Measurements from ENCODE around the gene DNAJC11. TPM values are rescaled to one million over a fixed set of nuclear protein-coding genes. Genes with fewer than 3 reads are reported as not detected.
A peak's percentile ranks its signal among the peaks of the same experiment; 100 is the strongest.

Gene DNAJC11
- total and polyA plus RNA-seq, 9 donors: 26.9 to 41.0 (median 34.4) TPM

DNA sequence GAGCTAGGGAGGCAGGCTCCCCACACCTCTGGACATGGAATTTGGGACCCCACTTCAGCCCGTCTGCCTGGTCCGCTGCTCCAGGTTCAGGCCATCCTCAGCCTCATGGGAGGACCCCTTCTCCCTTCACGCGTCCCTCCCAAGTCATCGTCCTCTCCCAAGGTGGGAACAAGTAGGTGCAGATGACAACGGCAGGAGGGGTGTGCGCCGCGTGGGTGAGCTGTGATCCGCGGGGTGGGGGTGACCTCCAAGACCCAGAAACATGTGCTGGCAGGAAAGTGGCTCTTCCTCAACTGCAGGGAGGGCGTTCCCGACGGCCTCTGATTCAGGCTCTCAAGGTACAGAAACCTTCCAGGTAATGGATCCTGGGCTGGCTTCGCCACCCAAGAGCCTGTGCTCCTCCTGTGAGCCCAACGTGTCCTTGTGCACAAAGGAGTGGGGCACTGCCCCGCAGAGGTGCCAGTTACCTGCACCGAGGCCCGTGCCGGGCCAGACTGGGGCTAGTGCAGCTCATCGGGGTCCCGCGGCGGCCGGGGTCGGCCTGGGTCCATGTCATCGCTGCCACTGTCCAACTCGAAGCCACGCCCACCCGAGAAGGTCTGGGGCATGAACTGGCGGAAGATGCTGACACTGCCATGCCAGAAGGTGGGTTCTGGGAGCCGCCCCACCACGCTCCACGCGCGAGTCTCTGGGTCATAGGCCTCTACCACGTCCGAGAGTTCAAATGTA lies 108.6 kb downstream of the DNAJC11 start:
- Histone ChIP-seq H3K36me3 (ENCODE audit: control insufficient read depth, insufficient read depth, low read length) (peaks cover 95% of the 10 kb centered on the region), H3K9me3 (replicated peaks; ENCODE audit: control insufficient read depth, low read depth, low read length) (no peaks in the 10 kb centered on the region), H3K27me3 (ENCODE audit: control insufficient read depth, insufficient read depth, low read length) (no peaks in the 10 kb centered on the region), H3K4me3 (ENCODE audit: low read length) (no peak overlapping the region), H3K27ac (ENCODE audit: low read length) (peak overlapping the region; percentile 55), H3K4me1 (ENCODE audit: control insufficient read depth, insufficient read depth, low read length) (peaks cover 52% of the 10 kb centered on the region)
- 90% methylated on average over 36 of the region's 38 CpGs for WGBS (ENCODE audit: insufficient coverage)
- DNase-seq: no peak

DNA sequence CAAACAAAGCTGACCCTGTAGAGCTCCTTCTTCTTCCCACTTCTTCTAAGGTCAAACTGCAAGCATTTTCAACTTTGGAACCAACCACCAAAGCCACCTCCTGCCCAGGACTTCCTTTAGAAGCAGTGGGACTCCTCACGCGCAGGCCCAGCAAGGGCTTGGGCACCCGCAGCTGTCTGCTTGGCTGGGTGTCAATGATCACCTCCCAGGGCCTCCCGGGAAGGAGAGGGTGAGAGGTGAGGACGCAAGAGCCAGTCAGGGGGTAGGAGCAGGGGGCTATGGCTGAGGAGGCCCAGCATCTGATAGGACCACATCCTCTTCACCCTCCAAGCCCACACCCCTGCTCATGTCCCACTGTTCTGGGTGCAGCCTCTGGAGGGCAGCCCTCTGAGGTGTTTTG lies 109.2 kb downstream of the DNAJC11 start:
- H3K4me1 ChIP-seq (ENCODE audit: control insufficient read depth, insufficient read depth, low read length): peaks cover 52% of the 10 kb centered on the region
- no peak overlapping the region for H3K4me3 ChIP-seq (ENCODE audit: low read length)
- WGBS (ENCODE audit: insufficient coverage): no CpG with 5 or more reads among the region's 5 CpGs
- H3K27ac ChIP-seq (ENCODE audit: low read length): peak overlapping the region; percentile 55
- no peaks in the 10 kb centered on the region for H3K9me3 ChIP-seq (replicated peaks; ENCODE audit: control insufficient read depth, low read depth, low read length)
- H3K36me3 ChIP-seq (ENCODE audit: control insufficient read depth, insufficient read depth, low read length): peaks cover 94% of the 10 kb centered on the region
- DNase-seq: peak; percentile 44
- no peaks in the 10 kb centered on the region for H3K27me3 ChIP-seq (ENCODE audit: control insufficient read depth, insufficient read depth, low read length)

DNA sequence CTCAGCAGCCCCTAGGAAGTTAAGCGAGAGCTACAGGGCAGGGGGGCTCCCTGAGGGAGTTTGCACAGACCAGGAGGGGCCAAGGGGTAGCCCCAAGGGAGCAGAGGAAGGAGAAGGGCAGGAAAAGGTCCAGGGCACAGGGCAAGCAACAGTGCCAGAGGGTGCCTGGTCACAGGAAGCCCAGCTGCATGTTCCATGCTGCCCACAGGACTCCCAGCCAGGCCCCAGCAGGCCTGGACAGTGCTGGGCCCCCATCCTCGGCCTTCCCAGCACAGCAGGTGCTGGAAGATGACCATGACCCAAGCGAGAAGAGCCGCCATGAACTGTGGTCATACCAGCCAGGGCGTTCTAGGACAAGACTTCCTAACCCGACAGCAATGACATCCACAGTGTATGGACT lies 110.0 kb downstream of the DNAJC11 start:
- H3K27me3 ChIP-seq (ENCODE audit: control insufficient read depth, insufficient read depth, low read length): no peaks in the 10 kb centered on the region
- no peak overlapping the region for H3K4me3 ChIP-seq (ENCODE audit: low read length)
- peaks cover 52% of the 10 kb centered on the region for H3K4me1 ChIP-seq (ENCODE audit: control insufficient read depth, insufficient read depth, low read length)
- DNase-seq: no peak
- WGBS (ENCODE audit: insufficient coverage): 74% methylated on average over 6 of the region's 6 CpGs
- H3K9me3 ChIP-seq (replicated peaks; ENCODE audit: control insufficient read depth, low read depth, low read length): no peaks in the 10 kb centered on the region
- H3K36me3 ChIP-seq (ENCODE audit: control insufficient read depth, insufficient read depth, low read length): peaks cover 86% of the 10 kb centered on the region
- no peak overlapping the region for H3K27ac ChIP-seq (ENCODE audit: low read length)

DNA sequence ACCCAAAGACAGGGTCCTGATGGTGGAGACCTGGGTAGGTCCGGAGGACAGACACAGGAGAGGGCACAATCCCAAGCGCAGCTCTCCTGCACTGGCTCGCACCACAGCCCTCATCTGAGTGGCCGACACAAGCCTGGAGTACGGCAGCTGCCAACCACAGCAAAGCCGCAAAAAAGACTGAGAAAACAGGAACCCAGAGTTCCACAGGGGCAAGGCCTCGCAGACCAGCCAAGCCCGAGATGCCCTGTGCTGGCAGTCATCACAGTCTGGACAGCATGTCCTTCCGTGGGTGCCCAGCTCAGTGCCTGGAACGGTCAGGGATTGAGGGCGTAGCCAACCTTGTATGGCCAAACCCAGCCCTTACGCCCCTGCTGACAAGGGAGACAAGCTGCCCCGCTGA lies 110.4 kb downstream of the DNAJC11 start:
- Histone ChIP-seq H3K36me3 (ENCODE audit: control insufficient read depth, insufficient read depth, low read length) (peaks cover 84% of the 10 kb centered on the region), H3K4me3 (ENCODE audit: low read length) (no peak overlapping the region), H3K4me1 (ENCODE audit: control insufficient read depth, insufficient read depth, low read length) (peaks cover 54% of the 10 kb centered on the region), H3K27me3 (ENCODE audit: control insufficient read depth, insufficient read depth, low read length) (no peaks in the 10 kb centered on the region), H3K9me3 (replicated peaks; ENCODE audit: control insufficient read depth, low read depth, low read length) (no peaks in the 10 kb centered on the region), H3K27ac (ENCODE audit: low read length) (no peak overlapping the region)
- 90% methylated on average over 13 of the region's 13 CpGs for WGBS (ENCODE audit: insufficient coverage)
- DNase-seq: no peak

DNA sequence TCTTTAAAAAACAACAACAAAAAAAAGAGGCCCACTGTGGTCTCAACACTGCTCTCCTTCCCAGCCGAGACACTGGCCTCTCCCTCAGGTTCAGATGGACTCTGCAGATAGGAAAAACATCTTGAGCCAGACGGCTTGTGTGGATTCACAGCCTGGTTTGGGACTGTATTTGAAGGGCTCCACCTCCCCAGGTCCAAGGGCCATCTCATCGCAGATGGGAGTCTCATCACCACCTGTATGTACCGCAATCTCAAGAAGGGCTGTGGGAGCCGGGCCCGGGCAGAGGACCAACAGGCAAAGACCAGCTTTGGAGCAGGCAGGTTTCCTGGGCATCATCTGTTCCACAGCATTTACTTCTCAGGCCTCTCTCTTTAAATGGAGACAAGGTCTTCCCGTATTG lies 111.6 kb downstream of the DNAJC11 start:
- H3K4me1 ChIP-seq (ENCODE audit: control insufficient read depth, insufficient read depth, low read length): peaks cover 56% of the 10 kb centered on the region
- peaks cover 75% of the 10 kb centered on the region for H3K36me3 ChIP-seq (ENCODE audit: control insufficient read depth, insufficient read depth, low read length)
- H3K4me3 ChIP-seq (ENCODE audit: low read length): no peak overlapping the region
- no peak for DNase-seq
- no peaks in the 10 kb centered on the region for H3K9me3 ChIP-seq (replicated peaks; ENCODE audit: control insufficient read depth, low read depth, low read length)
- H3K27me3 ChIP-seq (ENCODE audit: control insufficient read depth, insufficient read depth, low read length): no peaks in the 10 kb centered on the region
- 85% methylated on average over 7 of the region's 7 CpGs for WGBS (ENCODE audit: insufficient coverage)
- no peak overlapping the region for H3K27ac ChIP-seq (ENCODE audit: low read length)

DNA sequence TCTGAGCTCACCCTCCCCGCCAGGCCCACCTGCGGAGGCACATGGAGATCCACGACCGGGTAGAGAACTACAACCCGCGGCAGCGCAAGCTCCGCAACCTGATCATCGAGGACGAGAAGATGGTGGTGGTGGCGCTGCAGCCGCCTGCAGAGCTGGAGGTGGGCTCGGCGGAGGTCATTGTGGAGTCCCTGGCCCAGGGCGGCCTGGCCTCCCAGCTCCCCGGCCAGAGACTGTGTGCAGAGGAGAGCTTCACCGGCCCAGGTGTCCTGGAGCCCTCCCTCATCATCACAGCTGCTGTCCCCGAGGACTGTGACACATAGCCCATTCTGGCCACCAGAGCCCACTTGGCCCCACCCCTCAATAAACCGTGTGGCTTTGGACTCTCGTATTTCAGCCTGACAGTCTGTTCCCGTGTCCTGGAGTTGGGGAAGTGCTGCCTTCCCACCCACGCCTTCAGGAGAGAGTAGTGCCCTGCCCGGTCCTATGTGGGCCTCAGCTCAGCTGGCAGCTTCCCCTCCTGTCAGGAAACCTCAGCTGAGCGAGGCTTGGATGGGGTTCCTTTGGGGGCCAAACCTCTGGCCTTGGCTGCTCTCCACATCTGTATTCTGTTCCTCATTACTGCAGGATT lies 112.6 kb downstream of the DNAJC11 start:
- H3K27me3 ChIP-seq (ENCODE audit: control insufficient read depth, insufficient read depth, low read length): no peaks in the 10 kb centered on the region
- DNase-seq: no peak
- H3K4me3 ChIP-seq (ENCODE audit: low read length): no peak overlapping the region
- H3K27ac ChIP-seq (ENCODE audit: low read length): peak overlapping the region; percentile 17
- H3K4me1 ChIP-seq (ENCODE audit: control insufficient read depth, insufficient read depth, low read length): peaks cover 56% of the 10 kb centered on the region
- 48% methylated on average over 18 of the region's 24 CpGs for WGBS (ENCODE audit: insufficient coverage)
- H3K9me3 ChIP-seq (replicated peaks; ENCODE audit: control insufficient read depth, low read depth, low read length): no peaks in the 10 kb centered on the region
- H3K36me3 ChIP-seq (ENCODE audit: control insufficient read depth, insufficient read depth, low read length): peaks cover 70% of the 10 kb centered on the region

DNA sequence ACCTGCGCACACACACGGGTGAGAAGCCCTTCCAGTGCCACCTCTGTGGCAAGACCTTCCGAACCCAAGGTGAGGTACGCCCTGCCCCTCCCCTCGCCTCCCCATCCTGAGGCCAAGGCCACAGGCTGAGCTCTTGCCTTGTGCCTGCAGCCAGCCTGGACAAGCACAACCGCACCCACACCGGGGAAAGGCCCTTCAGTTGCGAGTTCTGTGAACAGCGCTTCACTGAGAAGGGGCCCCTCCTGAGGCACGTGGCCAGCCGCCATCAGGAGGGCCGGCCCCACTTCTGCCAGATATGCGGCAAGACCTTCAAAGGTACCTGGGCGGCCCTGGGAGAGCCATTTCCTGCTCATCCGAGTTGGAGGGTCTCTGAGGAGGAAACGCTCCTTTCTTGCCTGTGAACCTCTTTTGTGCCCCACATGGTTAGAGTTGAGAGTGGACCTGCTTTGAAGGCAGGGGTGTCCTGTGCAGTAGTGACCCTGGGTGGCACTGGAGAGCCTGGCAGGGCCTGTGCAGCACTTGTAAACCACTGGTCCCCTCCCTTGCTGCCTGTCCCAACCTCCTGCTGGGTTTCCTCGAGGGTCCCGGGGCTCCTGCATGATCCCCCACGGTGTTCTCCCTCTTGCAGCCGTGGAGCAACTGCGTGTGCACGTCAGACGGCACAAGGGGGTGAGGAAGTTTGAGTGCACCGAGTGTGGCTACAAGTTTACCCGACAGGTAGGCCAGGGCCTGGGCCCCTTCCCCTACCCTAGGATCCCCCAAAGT lies 113.3 kb downstream of the DNAJC11 start:
- Histone ChIP-seq H3K4me3 (ENCODE audit: low read length) (no peak overlapping the region), H3K9me3 (replicated peaks; ENCODE audit: control insufficient read depth, low read depth, low read length) (no peaks in the 10 kb centered on the region), H3K36me3 (ENCODE audit: control insufficient read depth, insufficient read depth, low read length) (peaks cover 63% of the 10 kb centered on the region), H3K4me1 (ENCODE audit: control insufficient read depth, insufficient read depth, low read length) (peaks cover 56% of the 10 kb centered on the region), H3K27me3 (ENCODE audit: control insufficient read depth, insufficient read depth, low read length) (no peaks in the 10 kb centered on the region), H3K27ac (ENCODE audit: low read length) (no peak overlapping the region)
- 70% methylated on average over 17 of the region's 25 CpGs for WGBS (ENCODE audit: insufficient coverage)
- DNase-seq: no peak

DNA sequence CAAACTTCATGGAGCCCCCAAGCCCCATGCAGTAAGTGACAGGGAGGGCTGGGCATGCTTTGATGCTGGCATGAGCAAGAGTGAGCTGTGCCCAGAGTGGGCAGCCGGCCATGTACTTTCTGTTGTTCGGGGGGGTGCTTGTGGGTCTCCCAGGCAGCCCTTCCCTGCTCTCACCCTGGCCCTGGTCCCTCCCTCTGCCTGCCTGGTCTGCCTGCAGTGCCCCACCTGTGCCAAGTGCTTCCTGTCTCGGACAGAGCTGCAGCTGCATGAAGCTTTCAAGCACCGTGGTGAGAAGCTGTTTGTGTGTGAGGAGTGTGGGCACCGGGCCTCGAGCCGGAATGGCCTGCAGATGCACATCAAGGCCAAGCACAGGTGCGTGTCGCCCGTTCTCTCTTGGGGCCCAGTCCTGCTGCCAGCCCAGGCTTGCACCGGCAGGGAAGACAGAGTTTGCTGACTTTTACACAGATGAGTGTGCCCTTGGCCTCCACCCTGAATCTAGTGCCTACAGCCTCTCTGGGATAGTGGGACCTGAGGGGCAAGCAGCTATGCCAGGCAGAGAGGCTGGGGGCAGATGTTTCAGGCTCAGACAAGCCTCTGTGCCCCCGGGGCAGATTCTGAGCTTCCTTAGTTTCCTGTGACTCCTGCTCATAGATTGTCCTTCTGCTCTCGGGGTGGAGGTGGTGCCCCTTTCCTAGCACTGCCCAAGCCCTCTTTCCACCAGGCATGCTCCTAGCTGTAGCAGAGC lies 114.2 kb downstream of the DNAJC11 start:
- peak; percentile 76 for DNase-seq
- Histone ChIP-seq H3K36me3 (ENCODE audit: control insufficient read depth, insufficient read depth, low read length) (peaks cover 55% of the 10 kb centered on the region), H3K4me1 (ENCODE audit: control insufficient read depth, insufficient read depth, low read length) (peaks cover 51% of the 10 kb centered on the region), H3K27ac (ENCODE audit: low read length) (peak overlapping the region; percentile 47), H3K4me3 (ENCODE audit: low read length) (no peak overlapping the region), H3K9me3 (replicated peaks; ENCODE audit: control insufficient read depth, low read depth, low read length) (no peaks in the 10 kb centered on the region), H3K27me3 (ENCODE audit: control insufficient read depth, insufficient read depth, low read length) (no peaks in the 10 kb centered on the region)
- 77% methylated on average over 11 of the region's 13 CpGs for WGBS (ENCODE audit: insufficient coverage)

DNA sequence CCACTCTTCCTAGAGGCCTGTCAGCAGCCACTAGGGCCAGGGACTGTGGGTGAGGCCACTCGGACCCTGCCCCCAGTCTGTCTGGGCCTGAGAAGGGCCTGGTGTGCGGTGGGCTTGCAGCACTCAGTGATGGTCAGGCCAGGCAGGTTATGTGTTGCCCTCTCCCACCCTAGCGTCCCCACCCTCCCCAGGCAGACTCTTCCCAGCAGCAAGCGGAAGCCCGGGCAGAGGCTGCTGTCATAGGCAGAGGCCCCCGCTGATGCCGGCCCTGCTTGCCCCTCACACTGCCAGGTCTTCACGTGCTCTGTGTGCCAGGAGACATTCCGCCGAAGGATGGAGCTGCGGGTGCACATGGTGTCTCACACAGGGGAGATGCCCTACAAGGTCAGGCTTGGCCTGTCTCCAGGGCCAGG lies 115.2 kb downstream of the DNAJC11 start:
- H3K27me3 ChIP-seq (ENCODE audit: control insufficient read depth, insufficient read depth, low read length): no peaks in the 10 kb centered on the region
- H3K4me1 ChIP-seq (ENCODE audit: control insufficient read depth, insufficient read depth, low read length): peaks cover 50% of the 10 kb centered on the region
- 84% methylated on average over 11 of the region's 11 CpGs for WGBS (ENCODE audit: insufficient coverage)

DNA sequence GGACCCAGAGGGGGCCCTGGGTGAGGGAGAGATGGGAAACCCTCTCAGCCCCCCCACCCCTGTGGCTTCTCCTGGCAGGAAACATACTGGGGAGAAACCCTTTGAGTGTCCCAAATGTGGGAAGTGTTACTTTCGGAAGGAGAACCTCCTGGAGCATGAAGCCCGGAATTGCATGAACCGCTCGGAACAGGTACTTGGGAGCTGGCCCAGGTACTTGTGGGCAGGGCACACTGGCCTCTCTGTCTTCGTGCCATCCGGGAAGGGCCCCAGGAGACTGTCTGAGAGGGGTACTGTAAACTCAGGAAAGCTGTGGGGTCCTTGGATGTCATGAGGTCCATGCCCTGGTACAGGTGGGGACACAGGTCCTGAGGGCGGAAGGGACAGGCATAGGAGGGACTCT lies 115.8 kb downstream of the DNAJC11 start:
- Histone ChIP-seq H3K4me3 (ENCODE audit: low read length) (no peak overlapping the region), H3K36me3 (ENCODE audit: control insufficient read depth, insufficient read depth, low read length) (peaks cover 43% of the 10 kb centered on the region), H3K27ac (ENCODE audit: low read length) (no peak overlapping the region), H3K9me3 (replicated peaks; ENCODE audit: control insufficient read depth, low read depth, low read length) (no peaks in the 10 kb centered on the region), H3K4me1 (ENCODE audit: control insufficient read depth, insufficient read depth, low read length) (peaks cover 52% of the 10 kb centered on the region), H3K27me3 (ENCODE audit: control insufficient read depth, insufficient read depth, low read length) (no peaks in the 10 kb centered on the region)
- DNase-seq: no peak
- WGBS (ENCODE audit: insufficient coverage): 89% methylated on average over 7 of the region's 7 CpGs

More for the DNA sequence above, 115.2 kb downstream of the DNAJC11 start:
- Histone ChIP-seq H3K27ac (ENCODE audit: low read length) (no peak overlapping the region), H3K4me3 (ENCODE audit: low read length) (no peak overlapping the region), H3K36me3 (ENCODE audit: control insufficient read depth, insufficient read depth, low read length) (peaks cover 48% of the 10 kb centered on the region), H3K9me3 (replicated peaks; ENCODE audit: control insufficient read depth, low read depth, low read length) (no peaks in the 10 kb centered on the region)
- no peak for DNase-seq
